ENCODE data around the gene NDUFS8.

- TF ChIP-seq YY1 (IDR thresholded peaks at IDR 0.05; ENCODE audit: insufficient read depth, insufficient read length) (no peak), ZNF274 (IDR thresholded peaks at IDR 0.05; ENCODE audit: low read depth, low read length) (no peak)
Measured at GRCh38 chr11:68016904-68017817, 13.3 kb upstream of the NDUFS8 start.

Measured in NT2/D1 (cell line).